Stimulated activated CD4-positive, alpha-beta T cell treated with anti-CD3 and anti-CD28 coated beads, Interleukin-2, amount 100 ng/mL, for 48 hours (primary cell): Measurements from ENCODE around the gene OLFM1.
A peak's percentile ranks its signal among the peaks of the same experiment; 100 is the strongest.

Source experiments
- DNase-seq, 2 donors: peaks; one replicate each; pipeline ENCODE4 v3.0.0-alpha.2; 2020

Gene OLFM1

DNA sequence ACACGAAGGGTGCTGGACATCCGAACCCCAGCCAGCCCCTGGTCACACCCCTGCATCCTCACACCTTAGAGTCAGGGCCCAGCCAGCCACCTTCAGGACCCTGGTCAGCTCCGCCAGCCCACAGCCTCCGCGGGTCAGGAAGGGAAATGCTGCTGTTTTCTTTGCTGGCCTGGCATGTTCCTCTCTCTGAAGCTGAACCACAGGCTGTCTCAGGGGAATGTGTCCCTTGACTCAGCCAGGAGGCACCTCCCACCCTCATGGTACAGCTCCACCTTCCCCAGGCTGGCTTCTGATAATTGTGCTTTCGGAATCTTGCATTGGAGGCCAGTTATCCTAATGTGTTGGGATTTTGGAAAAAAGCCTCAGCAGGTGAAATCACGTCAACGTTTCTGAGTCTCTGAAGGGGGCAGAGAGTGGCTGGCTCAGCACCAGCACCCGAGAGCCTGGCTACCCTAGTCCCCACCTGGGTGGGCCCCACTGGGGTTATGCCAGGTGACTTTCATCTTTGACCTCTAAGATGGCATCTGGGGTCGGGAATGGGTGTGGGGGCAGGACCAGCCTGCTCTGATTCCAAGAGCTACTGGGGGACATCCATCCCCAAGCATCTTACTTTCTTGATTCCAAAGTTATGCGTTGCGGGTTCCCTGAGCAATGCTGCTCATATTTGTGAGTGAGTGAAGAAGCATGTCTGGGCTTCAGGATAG, 9.8 kb upstream of the OLFM1 start:
- no peak for DNase-seq

DNA sequence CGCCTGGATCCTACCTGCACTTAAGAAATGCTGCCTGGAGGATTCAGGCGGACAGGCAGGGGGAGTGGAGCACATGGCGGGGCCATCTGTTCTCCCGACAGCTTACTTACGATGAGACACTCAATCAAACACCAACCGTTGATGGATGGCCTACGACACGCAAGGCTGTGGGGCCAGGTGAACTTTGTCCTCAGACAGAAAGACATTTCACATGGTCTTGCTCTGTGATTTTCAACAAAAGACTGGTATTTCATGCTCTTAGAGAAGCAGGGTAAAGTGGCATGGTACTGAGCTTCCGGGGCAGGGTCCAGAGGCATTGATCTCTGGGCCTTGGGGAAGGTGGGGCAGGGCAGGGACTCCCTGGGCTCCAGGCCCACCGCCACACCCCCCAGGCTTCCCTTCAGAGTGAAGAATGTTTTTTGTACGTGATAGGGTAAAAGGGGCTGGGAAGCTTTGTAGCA, 9.1 kb upstream of the OLFM1 start:
- DNase-seq: no peak

- no peak for DNase-seq
Measured at GRCh38 chr9:135079018-135079417, 8.4 kb upstream of the OLFM1 start.

DNA sequence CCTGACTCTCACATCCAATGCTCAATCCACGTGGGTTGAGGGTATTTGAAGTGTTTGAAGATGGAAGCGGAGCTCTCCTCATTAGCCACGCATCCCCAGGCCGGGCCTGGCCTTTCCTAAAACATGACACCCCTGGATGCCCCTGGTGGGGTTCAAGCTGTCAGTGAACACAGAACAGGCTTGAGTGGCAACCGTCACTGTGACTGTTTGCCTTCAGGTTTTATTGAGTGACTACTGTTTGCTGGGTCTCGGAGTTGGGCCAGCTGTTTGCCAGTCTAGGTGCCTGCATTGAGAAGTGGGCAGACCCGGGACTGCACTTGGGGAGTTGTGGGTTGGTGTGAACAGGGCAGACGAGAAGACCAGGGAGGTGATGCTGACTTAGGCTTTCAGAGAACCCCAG, 7.8 kb upstream of the OLFM1 start:
- no peak for DNase-seq

GRCh38 chr9:135080286-135081263, 6.9 kb upstream of the OLFM1 start:
- no peak for DNase-seq

- DNase-seq: no peak
Measured at GRCh38 chr9:135081264-135081660, 6.2 kb upstream of the OLFM1 start.

DNA sequence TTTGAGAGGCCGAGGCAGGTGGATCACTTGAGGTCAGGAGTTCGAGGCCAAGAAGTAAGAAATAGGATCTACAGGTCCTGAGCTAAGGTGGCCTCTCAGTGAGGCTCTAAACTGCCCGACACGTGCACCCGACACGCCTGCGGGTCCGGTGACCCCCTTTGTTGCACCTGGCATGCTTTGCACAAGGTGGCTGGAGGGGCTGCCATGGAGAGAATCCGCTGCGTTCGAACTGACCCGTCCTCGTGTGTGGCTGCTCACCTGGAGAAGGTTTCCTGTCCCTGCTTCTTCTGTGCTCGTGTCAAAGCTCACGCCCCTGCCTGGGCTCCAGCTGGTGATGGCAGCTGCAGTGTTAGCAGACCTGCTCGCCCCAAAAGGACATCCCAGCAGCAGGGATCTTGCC, 5.7 kb upstream of the OLFM1 start:
- DNase-seq: no peak

- DNase-seq: no peak
Measured at GRCh38 chr9:135082536-135082935, 4.9 kb upstream of the OLFM1 start.

GRCh38 chr9:135083241-135083810, 4.1 kb upstream of the OLFM1 start:
- no peak for DNase-seq

DNA sequence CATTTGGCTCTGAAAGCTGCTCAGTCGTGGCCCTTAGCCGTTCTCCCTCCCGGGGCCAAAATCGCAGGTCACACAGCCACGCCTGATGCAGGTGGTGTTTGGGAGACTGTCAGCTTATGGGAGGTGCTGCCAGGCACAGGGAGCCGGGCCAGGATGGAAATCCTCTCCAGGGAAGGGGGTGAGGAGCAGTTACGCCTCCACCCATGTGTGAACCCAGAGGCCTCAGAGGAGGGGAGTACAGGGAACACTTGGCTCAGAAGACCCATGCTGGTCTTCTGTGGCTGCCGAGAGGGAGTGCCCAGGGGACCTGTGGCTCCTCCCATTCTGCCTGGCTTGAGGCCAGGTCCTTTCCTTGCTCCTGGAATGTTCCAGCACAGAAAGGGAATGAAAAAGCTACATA, 3.6 kb upstream of the OLFM1 start:
- DNase-seq: no peak

DNA sequence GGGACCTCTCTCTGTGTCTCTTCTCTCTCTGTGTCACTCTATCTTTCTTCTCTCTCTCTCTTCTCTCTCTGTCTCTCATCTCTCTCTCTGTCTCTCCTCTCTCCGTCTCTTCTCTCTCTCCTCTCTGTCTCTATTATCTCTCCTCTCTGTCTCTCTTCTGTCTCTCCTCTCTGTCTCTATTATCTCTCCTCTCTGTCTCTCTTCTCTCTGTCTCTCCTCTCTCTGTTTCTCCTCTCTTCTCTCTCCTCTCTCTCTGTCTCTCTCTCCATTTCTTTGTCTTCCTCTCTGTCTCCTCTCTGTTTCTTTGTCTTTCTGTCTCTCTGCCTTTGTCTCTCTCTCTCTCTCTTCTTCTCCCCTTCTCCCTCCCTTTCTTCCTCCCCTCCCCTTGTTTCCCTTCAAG, 3.2 kb upstream of the OLFM1 start:
- DNase-seq: no peak

DNA sequence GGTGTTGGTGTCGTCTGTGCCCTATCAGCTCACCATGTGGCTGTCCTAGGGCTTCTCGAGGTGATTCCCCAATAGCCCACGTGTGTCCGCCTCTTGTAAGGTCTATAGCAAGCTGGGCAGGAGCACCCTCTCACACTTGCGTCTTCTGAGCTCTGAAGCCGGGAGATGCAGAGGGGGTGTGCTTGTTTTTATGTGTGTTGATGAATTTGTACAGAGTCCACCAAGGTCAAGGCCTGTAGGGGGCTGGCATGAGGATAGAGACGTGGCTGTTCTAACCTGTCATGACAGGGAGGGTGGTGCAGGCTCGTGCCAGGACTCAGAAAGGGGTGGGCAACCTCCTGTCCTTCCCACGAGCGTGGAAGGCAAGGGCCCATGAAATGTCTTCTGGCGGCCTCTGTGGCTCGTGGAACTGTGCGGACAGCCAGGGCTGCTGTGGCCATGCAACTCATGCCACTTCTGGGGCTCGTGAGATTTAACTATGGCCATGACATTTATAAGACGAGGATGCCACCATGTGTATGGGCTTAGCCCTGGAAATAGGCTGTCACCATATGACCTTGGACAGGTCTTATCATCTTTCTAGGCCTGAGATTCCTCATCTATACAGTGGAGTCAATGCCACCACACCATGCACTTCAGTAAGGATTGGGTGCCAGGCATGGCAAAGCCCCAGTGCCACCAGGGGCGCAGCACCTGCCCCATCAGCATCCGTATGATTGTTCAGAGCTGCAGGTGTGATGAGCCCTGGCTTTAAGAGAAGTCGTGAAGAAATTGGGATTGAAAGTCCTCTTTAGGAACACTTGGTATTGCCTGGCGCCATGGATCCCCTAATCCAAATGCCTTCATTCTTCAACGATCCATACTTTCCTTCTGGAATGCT, 2.3 kb upstream of the OLFM1 start:
- DNase-seq: no peak

GRCh38 chr9:135085830-135086546, 1.5 kb upstream of the OLFM1 start:
- peak; percentile 60 to 63 for DNase-seq

GRCh38 chr9:135086597-135087488, 625 bp upstream of the OLFM1 start:
- no peak for DNase-seq

DNA sequence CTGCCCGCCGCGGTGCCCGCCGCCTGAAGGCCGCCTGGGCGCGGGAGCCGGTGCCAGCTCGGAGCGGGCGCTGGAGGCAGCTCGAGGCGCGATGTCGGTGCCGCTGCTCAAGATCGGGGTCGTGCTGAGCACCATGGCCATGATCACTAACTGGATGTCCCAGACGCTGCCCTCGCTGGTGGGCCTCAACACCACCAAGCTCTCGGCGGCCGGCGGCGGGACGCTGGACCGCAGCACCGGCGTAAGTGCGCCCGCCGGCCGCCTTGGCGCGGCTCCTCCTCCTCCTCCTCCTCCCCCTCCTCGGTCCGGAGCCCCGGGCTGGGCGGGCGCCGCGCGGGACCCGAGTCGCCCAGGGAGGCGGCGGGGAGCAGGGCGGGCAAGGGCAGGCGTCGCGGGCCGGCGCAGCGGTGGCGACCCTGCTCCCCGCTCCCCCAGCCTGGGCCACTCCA, 455 bp downstream of the OLFM1 start:
- DNase-seq: no peak

GRCh38 chr9:135088348-135088978, 995 bp downstream of the OLFM1 start:
- DNase-seq: no peak

DNA sequence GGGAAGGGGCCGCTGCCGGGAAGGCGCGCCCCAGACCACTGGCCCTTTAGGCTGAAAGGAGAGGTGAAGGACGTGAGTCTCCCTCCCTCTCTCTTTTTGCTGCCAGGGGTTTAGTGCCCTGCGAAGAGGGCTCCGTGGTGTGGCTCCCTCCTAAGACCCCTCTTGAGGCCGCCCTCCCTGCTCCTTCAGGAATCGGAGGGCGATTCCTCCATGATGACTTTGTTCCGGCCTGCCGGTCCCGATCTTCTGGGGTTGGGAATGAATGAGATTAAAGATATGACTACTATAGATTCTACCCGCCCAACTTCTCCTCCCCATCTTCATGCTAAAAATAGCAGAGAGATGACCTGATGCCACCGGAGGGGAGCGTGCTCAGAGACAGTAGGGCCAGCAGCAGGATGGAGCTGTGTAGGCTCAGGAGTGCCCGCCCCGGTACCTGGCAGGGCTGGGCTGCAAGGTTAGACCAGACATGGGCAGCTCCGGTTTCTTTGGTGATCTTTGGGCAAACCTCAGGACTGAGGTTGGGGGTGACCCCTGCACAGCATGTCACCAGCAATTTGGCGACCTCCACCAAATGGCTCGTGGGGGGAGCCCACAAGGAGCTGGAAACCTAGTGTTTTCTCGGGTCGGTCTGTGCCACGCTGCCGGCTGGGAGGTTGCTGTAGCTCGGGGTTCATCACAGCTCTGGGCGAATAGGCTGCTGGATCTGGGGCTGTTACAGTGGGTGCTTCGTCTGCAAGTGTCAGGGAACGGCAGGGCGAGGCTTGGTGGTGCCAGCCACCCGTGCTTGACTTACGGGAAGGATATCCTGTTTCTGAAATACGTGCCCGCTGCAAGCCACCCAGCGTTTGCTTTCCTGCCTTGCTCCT, 1.7 kb downstream of the OLFM1 start:
- no peak for DNase-seq

DNA sequence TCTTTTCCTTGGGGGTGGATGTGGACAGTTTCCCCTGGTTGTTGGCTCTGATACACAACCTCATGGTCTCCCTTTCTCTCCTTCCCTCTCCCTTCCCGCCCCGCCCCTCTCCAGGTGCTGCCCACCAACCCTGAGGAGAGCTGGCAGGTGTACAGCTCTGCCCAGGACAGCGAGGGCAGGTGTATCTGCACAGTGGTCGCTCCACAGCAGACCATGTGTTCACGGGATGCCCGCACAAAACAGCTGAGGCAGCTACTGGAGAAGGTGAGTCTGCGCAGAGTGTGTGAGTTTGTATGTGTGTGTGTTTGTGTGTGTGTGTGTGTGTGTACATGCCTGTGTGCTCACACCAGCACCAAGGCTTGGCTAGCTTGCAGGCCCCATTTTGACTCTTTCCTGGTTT, 2.6 kb downstream of the OLFM1 start:
- no peak for DNase-seq

DNA sequence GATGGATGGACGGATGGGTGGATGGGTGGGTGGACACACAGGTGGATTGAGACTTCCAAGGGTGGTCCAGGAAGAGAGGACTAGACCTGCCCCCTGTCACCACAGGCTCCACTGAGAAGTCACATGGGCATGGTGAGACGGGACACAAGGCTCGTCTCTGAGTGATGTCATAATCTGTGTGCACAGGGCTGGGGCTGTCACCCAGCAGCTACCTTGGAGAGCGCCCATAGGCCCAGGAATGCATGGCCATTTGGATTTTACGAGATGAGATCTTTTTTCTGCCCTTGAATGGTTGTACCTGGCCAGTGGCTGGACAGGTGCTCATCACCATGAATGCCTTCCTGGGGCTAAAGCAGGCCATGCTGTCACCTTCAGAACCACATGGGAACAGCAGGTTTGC, 3.1 kb downstream of the OLFM1 start:
- no peak for DNase-seq
